Activated CD8-positive, alpha-beta memory T cell treated with anti-CD3 and anti-CD28 coated beads for 24 hours (primary cell): ENCODE results near the gene KCNQ1.
A peak's percentile ranks its signal among the peaks of the same experiment; 100 is the strongest.

Experiments used
- DNase-seq: peaks from one replicate; pipeline ENCODE4 v3.0.0-alpha.2; 2020

KCNQ1 gene

DNA sequence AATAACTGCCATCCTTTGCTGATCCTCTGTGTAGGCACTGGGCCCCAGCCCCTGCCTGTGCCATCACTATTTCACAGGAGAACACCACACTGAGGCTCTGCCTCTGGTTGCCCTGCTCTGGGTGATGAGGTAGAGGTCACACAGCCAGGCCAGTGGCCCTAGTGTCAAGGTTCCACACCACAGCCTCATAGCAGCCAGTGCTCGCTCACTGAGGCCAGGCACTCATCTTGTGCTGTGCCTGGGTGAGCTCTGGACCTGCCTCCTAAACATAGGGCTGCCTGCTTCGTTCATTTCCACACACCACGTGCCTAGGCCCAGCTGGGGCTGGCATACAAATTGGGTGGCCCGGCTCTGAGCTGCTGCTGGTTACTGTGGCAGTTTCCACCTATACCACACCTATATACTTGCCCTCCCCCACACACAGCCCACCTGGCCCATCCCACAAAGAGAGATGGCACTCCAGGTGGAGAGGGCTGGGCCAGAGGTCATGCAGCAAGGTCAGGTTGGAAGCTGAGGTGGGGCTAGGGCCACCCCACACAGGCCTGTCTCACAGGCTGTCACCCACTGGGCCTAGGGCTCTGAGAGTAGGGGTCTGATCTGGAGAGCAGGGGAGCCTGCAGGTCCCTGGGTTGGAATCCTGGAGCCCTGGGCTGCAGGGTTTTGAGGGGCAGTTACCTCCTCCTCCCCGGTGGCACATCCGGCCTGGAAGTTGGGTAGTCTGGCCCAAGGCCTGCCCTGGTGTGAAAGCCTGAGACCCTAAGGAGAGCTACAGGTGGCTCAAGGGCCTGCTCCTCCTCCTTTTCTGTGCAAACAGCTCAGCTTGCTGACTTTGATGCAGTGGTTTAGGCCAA lies 243.8 kb downstream of the KCNQ1 start:
- DNase-seq: no peak

DNA sequence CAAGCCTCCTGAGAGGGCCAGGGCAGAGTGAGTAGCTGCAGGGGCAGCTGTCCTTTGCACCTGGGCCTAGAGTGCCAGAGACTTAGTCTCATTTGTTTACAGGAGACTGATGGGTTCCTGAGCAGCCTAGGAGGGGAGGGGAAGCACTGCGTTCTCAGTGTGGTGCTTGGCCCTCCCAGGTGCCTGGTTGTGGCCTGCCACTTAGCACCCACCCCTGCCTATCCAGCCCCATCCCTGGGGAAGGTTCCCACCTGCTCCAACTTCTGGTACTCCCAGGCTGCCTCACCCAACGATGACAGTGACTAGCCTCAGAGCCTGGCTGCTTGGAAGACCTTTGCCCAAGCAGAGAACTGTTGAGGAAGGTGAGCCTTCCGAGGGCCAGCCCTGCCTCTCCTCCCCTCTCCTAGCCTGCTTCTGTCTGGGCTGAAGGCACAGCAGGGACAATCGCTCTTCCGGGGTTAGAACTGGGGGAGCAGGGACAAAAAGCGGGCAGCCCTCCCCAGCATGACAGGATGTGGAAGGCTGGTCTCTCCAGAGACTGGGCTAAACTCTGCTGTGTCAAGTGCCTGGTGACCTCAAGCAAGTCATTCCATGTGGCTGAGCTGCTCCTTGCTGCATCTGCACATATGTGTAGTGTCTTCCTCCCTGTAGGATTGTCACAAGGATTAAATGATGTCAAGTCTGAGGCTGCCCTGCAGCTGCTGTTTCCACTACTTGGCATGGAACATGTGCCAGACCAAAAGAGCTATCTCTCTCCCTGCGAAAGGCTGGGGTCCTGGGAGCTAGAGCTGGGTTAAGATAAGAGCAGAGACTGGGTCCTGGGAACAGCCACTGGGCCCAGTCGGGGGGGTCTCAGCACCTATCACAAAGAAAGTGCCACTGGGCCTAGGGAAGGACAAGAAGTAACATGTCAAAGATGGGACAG lies 245.1 kb downstream of the KCNQ1 start:
- no peak for DNase-seq

DNA sequence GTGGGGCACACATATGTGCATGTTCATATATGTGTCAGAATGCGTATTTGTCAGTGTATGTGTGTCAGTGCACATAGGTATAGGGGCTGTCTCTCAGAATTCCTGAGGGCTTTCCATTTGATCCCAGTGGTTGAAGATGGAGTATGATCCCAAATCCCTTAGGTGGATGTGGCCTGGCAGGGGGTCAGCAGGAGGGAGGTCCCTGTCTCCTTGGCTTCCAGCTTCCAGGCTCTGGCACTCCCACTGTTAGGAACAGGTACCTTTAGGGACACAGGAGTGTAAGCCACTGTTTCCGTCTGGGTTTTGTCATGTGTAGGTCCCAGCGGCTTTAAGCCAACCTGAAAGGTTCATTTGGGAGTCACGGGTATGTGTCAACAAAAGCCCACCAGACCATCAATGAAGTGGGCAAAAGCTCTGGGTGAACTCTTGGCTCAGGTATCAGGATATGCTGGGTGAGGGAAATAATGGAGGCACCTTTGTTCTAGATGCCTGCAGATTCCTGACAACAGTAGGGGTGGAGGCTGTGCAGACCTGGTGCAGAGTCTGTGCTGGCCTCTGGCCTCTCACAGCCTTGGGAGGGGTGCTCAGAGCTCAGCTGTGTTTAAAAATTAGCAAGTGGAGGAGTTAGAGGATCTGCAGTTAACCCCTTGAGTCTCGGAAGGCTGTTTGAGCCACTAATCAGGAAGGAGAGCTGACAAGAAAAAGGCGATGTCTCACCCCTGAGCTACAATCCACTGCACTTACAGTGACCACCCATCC lies 246.0 kb downstream of the KCNQ1 start:
- no peak for DNase-seq

DNA sequence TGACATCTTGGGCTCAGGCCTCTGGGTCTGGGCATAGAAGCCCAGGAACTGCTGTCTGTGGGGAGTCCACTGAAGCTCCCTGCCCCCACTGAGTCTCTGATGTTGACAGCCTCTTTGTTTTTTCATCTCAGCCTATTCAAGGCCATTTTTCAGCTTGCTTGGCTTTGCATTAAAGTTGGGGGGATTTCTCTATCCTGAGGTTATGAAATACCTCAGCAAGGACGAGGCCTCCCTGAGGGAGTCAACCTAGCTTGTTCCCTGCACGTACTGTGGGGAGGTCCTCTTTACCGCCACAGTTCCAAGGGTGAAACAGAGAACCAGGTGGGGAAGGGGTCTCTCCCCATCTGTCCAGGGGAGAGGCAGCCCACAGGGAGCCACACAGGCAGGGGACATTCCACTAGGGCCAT lies 246.6 kb downstream of the KCNQ1 start:
- DNase-seq: no peak

DNA sequence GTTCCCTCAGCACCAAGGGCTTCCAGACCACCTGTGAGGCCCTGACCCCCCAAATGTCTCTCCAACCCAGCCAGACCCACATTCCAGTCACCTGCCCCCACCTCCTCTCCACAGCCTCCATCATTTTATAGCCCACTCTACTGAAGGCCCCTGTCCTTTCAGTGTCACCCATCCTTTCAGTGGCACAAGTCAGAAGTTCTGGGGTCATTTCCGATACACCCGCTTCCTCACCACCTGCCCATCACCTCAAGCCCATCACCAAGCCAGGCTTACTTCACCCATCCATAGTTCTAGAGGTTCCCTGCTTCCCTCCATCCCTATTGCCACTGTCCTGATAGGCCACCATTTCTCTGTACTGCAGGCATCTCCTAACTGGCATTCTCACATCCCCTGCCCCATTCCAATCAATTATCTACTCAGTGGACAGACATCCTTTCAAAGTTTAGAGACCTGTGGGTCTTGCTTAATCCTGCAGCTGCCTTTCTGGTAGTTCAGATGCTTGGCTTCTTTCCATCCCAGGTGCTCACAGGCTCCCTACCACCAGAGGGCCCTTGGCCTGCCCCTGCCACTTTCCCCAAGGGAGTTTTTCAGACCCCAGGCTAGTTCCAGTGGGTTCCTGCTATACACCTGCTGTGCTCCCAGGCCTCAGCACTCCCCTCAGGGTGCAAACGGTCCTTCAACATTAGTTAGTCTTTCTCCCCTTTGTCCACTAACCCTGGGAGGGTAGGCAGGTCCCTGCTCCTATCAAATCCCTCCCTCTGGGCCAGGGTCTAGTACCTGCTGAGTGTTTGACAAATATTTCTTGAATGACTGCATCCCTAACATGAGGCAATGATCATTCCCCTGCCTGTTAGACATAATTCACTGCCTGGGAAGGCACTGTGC lies 247.4 kb downstream of the KCNQ1 start:
- no peak for DNase-seq

DNA sequence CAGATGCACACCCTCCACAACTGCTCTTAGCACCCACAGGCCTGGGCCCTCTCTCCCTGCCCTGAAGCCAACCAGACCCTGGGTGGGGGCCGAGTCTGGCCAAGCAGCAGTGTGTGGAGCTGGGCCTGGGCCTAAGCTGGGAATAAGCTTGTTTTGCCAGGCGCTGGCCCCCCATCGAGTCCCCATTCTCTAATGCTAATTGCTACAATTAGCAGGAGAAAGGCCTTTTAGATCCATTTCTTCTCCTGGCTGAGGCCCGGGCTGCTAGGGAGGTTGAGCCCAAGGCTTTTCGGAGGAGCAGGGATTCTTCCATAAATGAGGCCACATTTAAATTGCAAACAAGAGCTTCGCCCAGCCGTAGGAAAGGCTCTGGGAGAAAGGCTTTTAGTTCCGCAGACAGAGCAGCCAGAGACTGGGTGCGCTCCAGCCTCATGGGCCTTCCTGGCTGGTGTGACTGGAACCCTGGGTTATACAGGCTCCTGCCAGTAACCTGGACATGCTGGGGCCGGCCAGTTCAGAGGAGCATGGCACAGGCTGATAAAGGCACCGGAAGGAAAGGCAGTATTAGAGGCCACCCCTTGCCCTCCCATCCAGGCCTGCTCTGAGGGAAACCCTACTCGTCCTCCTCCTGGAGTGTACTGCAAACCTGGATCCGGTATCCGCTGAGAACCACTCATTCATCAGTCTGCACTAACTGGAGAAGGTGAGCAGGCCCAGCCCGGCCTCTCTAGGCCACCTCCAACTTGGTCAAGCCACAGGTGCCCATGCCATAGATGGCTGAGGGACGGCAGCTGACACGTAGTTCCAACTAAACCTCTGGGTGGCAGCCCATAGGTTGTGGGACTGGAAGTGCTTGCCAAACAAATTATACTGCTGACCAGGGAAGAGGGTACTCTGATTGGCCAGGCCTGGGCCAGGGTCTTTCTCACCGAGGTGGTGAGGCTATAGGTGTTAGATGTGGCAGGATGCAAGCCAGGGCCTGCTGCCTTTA lies 248.8 kb downstream of the KCNQ1 start:
- no peak for DNase-seq

DNA sequence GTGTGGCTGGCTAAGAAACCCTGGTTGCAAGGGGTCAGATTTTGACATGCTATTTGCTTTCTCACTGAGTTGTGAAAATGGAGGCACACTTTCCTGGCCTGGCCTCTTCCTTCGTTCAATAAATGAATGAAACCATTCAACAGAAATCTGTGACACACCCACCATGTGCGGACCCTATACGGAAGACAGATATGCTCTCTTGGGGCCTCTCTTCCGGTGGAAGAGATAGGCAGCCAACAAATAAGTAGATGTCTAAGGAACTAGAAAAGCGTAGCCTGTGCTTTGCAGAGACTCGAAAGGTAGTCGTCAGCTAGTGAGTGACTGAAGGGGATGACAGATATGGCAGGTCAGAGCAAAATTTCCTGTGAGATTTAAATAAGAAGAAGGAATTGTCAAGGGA lies 249.7 kb downstream of the KCNQ1 start:
- no peak for DNase-seq

DNA sequence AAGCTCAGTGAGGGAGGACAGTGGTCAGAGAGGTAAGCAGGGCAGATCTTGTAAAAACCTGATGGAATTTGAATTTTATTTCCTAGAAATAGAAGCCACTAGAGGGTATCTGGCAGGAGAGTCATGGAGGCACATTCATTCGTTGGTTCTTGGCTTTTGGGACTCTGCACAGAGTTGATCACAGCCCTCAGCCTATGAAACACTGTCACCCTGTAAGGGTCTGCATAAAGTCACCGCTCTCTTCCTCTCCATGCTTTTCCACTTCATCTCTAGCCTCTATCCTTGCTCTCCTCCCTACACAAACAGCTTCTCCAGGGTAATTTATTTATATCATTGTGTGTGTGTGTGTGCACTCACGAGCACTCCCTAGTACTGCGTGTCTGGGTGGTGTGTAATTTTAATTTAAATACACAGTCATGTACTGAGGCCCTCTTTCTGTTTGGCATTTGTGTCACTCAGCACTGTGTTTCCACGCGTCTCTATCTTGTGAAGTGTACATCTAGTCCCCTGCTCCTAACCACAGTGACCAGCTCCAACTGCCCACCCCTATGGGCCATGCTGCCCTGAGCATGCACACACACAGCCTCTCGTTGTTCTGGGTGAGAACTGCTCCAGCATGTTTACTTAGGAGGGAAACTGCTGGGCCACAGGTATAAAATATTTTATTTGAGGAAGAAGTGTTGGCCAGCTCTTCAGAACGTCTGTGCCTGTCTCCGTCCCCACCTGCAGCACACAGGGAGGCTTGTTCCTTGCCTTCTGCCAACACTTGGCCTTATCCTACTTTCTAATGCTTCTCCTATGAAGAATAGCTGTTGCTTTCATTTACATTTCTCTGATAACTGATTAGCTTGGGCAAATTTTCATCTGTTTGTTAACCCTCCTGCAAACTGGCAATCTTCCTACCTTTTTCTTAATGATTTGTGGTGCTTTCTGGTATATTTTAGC lies 250.5 kb downstream of the KCNQ1 start:
- DNase-seq: no peak

DNA sequence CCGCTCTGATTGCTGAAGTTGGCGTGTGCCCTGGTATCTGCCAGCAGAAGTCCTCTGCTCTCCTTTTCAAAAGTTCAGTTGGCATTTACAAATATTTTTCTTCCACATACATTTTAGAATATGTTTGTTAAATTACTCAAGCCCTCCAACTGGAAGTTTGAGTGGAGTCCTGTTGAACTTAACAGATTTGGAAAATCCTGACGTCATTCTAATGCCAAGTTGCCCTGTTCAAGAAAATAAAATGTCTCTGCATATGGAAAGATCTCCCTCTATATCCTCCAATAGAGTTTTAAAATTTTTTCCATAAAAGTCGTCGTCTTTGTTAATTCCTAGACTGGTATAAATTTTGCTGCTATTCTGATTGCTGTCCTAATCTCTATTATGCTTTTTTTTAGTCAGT lies 251.6 kb downstream of the KCNQ1 start:
- no peak for DNase-seq

DNA sequence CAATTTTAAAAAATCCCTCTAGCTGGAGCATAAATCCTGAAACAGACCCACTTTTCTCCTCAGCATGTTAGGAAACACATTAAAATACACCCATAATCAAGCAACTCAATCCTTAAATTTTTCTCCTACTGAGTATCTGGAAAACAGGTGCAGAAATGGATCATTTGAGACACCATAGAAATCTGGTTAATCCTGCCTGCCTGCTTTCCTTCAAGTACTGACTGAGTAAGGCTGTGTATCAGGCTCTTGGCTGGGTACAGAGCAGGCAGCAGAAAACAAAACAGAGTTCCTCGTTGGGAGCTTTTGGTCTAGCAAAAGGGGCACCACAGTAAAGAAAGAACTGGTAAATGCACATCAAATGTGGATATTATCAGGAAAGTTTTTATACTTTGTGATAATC lies 253.1 kb downstream of the KCNQ1 start:
- DNase-seq: no peak

DNA sequence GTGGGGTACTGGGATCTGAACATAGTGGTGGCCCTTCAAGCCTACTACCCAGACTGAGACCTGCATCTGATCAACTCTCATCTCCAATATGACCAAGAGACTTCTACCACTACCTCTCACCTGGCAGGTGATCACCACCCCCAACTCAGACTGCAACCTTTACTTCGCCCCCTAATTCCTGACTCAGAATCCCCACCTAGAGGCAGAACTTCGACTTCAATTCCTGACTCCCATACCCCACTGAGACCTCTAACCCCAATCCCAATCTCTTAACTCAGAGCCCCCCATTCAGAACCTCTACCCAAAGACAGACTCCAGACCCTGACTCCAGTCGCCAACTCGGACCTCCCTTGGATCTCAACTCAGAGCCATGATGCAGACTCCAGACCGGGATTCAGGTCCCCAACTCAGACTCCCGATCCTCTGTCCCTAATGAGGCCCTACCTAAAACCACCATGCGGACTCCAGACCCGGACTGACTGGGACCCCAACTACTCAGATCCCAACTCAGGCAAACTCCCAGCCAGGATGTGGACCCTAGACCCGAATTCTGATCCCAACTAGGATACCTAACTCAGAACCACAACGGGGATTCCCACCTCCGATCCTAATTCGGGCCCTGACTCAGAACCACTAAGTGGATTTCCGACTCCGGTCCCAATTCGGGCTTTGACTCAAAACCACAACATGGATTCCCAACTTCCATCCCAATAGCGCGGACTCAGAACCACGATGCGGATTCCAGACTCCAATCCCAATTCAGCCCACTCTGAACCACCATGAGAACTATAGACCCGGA lies 253.8 kb downstream of the KCNQ1 start:
- DNase-seq: no peak

DNA sequence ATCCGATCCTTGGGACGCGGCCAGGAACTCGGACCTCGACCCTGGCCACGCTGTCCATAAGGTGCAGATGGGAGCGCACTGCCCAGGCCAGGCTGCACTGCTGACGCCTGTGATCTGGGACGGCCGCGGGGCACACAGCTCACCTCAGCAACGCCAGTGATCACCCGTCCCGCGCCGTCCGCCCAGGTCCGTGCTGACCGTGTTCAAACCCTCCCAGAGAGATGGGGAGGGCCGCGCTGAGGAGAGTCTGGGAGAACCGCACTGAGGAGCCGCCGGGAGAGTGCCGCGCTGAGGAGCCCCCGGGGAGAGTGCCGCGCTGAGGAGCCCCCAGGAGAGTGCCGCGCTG lies 254.3 kb downstream of the KCNQ1 start:
- no peak for DNase-seq

DNA sequence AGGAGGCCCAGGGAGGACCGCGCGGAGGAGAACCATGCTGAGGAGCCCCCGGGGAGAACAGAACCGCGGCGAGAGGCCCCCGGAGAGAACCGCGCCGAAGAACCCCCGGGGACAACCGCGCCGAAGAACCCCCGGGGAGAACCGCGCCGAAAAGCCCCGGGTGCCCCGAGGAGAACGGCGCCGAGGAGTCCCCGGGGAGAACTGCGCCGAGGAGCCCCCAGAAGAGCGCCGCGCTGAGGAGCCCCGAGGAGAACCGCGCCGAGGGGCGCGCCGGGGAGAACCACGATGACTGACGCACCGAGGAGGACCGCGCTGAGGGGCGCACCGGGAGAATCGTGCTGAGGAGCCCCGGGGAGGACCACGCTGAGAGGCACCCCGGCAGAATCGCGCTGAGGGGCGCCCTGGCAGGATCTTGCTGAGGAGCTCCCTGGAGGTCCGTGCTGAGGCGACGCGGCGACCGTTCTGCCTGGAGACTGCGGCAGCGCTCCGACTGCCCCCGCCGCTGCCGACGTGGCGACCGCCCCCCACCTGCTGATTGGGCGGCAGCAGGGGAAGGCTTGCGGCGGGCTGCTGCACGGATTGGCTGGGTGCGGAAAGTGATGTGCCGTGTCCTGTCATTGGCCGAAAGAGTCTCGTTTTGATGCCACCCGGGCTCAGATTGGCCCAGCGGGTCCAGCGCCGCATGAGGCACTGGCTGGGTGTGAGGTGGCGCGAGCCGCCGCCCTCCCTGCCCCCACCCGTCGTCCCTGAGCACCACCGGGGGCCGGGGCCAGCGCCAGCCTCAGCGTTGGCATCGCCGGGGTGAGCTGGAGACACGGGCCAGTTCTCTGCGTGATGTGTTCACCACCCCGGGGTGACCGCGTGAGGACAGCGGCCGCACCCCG lies 255.0 kb downstream of the KCNQ1 start, which contains the start of gene KCNQ1OT1:
Gene KCNQ1OT1, minus strand, starts transcription at position 464 of the 884 bp plus-strand sequence.
- DNase-seq: peak; percentile 90

DNA sequence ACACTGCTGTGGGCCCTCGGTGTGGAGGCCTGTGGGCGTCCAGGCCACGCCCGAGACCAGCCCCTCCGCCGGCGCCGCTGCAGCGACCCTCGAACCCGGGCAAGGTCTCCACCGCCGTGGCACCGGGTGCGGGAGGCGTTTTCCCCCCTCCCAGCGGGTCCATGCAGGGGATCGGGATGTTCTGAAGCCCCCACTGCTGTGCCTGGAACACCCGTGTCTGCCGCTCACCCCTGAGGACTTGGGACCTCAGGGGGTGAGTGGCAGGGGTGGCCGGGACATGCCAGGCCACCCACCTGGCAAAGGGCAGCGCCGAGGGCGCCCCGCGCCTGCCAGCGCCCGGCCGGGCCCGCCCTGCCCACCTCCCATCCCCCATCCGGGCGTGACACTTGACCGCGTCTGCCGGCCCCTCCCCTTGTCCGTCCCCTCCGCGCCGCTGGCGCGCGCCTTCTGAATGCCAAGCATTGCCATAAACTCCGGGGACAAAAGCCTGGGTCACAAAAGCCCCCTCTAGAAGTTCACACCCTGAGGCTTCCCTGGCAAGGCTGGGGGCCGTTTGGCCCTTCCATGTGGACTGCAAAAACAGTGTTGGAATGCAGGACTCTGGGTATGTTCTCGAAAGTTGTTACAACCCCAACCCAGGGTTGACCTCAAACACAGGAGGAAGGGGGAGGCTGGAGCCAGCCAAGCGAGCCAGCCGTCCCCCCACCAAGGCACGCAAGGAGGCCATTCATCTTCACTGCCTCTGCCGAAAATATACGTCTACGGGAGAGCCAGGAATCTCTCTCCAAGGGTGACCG lies 255.8 kb downstream of the KCNQ1 start:
- DNase-seq: peak; percentile 71

DNA sequence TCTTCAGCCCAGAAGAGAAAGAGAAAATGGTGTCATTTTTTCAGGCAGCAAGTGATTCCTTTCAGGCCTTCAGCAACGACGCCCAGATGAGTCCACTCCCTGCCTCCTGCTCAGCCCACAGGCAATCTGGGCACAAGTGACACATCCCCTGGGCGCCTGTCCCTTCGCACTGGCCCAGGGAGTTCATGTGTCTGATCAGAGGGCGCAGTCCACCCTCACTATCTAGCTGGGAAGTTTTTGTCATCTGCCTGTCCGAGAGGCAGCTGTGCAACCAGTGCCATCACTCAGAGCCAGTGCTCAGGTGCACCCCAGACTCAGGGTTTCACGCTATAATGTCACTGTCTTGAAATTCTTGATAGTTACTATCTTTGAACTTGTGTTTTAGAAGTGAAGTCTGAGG lies 256.4 kb downstream of the KCNQ1 start:
- DNase-seq: no peak

DNA sequence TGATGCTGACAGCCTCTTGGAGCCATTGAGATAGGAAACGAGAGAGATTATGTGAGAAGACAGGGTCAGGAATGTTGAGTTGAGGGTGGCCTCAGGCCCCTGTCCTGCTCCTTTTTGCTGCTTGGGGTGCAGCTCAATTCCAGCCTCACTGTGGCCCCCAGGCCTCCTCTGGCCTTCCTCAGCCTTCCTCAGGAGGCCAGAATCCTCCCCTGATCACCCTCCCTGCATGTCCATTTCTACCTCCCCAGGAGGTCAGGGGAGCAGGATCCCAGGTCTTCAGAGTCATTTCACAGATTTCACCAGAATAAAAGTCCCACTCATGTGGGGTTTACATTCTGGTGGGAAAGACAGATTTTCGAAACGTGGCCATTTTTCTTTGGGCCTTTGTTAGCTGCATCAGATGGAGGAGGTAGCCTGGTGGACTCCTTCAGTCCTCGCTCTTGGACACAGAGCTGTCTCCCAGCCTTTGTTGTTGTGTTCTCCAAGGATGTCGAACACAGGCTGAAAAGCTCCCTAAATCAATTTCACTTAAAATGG lies 257.2 kb downstream of the KCNQ1 start:
- DNase-seq: no peak
